B cell (primary cell): ENCODE measurements around the gene SLC16A2. TPM values are rescaled to one million over a fixed set of nuclear protein-coding genes. Genes with fewer than 3 reads are reported as not detected.

Source experiments
- ATAC-seq: fragments of 200-7000 bp; cut with Tn5 transposase; one replicate; pipeline ENCODE4 v1.10.0; 2021; ENCODE audit warnings: low read depth, mild to moderate bottlenecking, moderate number of reproducible peaks, moderate library complexity
- CTCF ChIA-PET: fragments of 350-600 bp; sonication (Branson Sonifier 250); formaldehyde crosslinking; loops from one replicate; lab custom pipeline; 2021; ENCODE audit warnings: antibody characterized with exemption, inconsistent platforms; lab: Charles Lee
- POLR2A ChIA-PET: fragments of 350-600 bp; sonication (Branson Sonifier 250); formaldehyde crosslinking; loops from one replicate; lab custom pipeline; 2021; ENCODE audit warnings: antibody characterized with exemption; lab: Charles Lee
- DNase-seq: peaks from one replicate; pipeline ENCODE4 v3.0.0; 2013
- H2AFZ ChIP-seq: 2 replicates; pipeline ENCODE4 v1.6.1; 2012; ENCODE audit warnings: mild to moderate bottlenecking, low read depth, low read length; ENCODE audit not compliant: insufficient read depth, poor library complexity, severe bottlenecking
- H3K27ac ChIP-seq, 2 donors: 1 replicate in 1 of 2; 2 replicates in 1 of 2; pipeline ENCODE4 v1.5.1; 2012 to 2013; ENCODE audit warnings: low read length in 2 of 2, mild to moderate bottlenecking in 2 of 2, moderate library complexity in 1 of 2
- H3K27me3 ChIP-seq, 4 experiments: fragments of 200-600 bp in 1 of 4; sonication (generic) in 1 of 4; replicated peaks in 1 of 4; 1 replicate in 2 of 4; 2 replicates in 2 of 4; pipeline versions ENCODE4 v1.6.1 to v1.7.0; 2013 to 2016; ENCODE audit warnings: low read length in 3 of 4, mild to moderate bottlenecking in 2 of 4, mixed read lengths in 1 of 4, moderate library complexity in 1 of 4; ENCODE audit not compliant: insufficient read depth in 4 of 4, control insufficient read depth in 3 of 4; ENCODE audit errors: control extremely low read depth in 1 of 4
- H3K36me3 ChIP-seq, 2 experiments: replicated peaks in 1 of 2; 1 replicate in 1 of 2; 2 replicates in 1 of 2; pipeline versions ENCODE4 v1.6.1 to v1.7.1; 2013; ENCODE audit warnings: low read length in 1 of 2; ENCODE audit not compliant: insufficient read depth in 2 of 2, control insufficient read depth in 1 of 2; ENCODE audit errors: control extremely low read depth in 1 of 2, extremely low read depth in 1 of 2
- H3K4me1 ChIP-seq, 2 donors: fragments of 200-600 bp in 1 of 2; sonication (generic) in 1 of 2; 1 replicate in 1 of 2; 2 replicates in 1 of 2; pipeline versions ENCODE4 v1.5.1 to v1.6.1; 2013 to 2017; ENCODE audit warnings: low read length in 2 of 2; ENCODE audit not compliant: control insufficient read depth in 2 of 2, insufficient read depth in 2 of 2
- H3K4me2 ChIP-seq: replicated peaks from 2 replicates; pipeline ENCODE3; 2012; ENCODE audit warnings: mild to moderate bottlenecking, low read depth, low read length; ENCODE audit not compliant: poor library complexity, severe bottlenecking
- H3K4me3 ChIP-seq, 5 experiments: fragments of 200-600 bp in 1 of 5; sonication (generic) in 1 of 5; 1 replicate in 3 of 5; 2 replicates in 2 of 5; pipeline versions ENCODE4 v1.5.1 to v1.7.0; 2011 to 2016; ENCODE audit warnings: low read length in 4 of 5, mild to moderate bottlenecking in 4 of 5, low read depth in 2 of 5, control low read depth in 1 of 5, moderate library complexity in 1 of 5; ENCODE audit not compliant: insufficient read depth in 1 of 5; ENCODE audit errors: control extremely low read depth in 1 of 5, extremely low read depth in 1 of 5
- H3K79me2 ChIP-seq: fragments of 200-600 bp; sonication (generic); one replicate; pipeline ENCODE4 v1.6.0; 2016; ENCODE audit warnings: low read length; ENCODE audit not compliant: control insufficient read depth, insufficient read depth
- H3K9ac ChIP-seq: fragments of 200-600 bp; sonication (generic); 2 replicates; pipeline ENCODE4 v1.6.1; 2017; ENCODE audit warnings: mild to moderate bottlenecking, low read length, moderate library complexity
- H3K9me3 ChIP-seq, 3 donors: one replicate each; pipeline versions ENCODE4 v1.6.1 to v1.7.1; 2013; ENCODE audit warnings: low read length in 2 of 3; ENCODE audit not compliant: control insufficient read depth in 2 of 3, insufficient read depth in 1 of 3; ENCODE audit errors: control extremely low read depth in 1 of 3
- H4K20me1 ChIP-seq: 2 replicates; pipeline ENCODE4 v1.6.0; 2012; ENCODE audit warnings: mild to moderate bottlenecking, low read length; ENCODE audit not compliant: insufficient read depth, control insufficient read depth, poor library complexity, severe bottlenecking
- H3K27ac Mint-ChIP-seq: one replicate; pipeline ENCODE4 v1.8.0; 2021; ENCODE audit warnings: mixed read lengths
- H3K27me3 Mint-ChIP-seq: one replicate; pipeline ENCODE4 v1.8.0; 2021; ENCODE audit warnings: mixed read lengths
- H3K4me1 Mint-ChIP-seq: one replicate; pipeline ENCODE4 v1.8.0; 2021; ENCODE audit warnings: mixed read lengths
- H3K4me3 Mint-ChIP-seq: one replicate; pipeline ENCODE4 v1.8.0; 2021; ENCODE audit warnings: mixed read lengths
- H3K9me3 Mint-ChIP-seq: one replicate; pipeline ENCODE4 v1.8.0; 2022; ENCODE audit warnings: mixed read lengths; ENCODE audit not compliant: insufficient read depth
- CTCF ChIP-seq: fragments of 200-600 bp; IDR thresholded peaks from one replicate; pipeline ENCODE4 v1.8.0; 2022; ENCODE audit warnings: antibody characterized with exemption, mild to moderate bottlenecking
- EZH2 ChIP-seq: IDR thresholded peaks from 2 replicates; pipeline ENCODE4 v1.6.1; 2012; ENCODE audit warnings: borderline replicate concordance, low read depth, mild to moderate bottlenecking, moderate library complexity, low read length; ENCODE audit not compliant: insufficient read depth, poor library complexity, severe bottlenecking
- WGBS: methylation state at CpG from one replicate; pipeline ENCODE4 v1.1.5; 2013; ENCODE audit warnings: missing lambda C conversion rate; ENCODE audit not compliant: insufficient coverage; 5-methylcytosine and 5-hydroxymethylcytosine counted together
- intact Hi-C: fragments of 100-400 bp; cut with micrococcal nuclease; formaldehyde crosslinking; loops from one replicate; pipeline ENCODE4 v1.10.0; 2022
- polyA plus RNA-seq: library from polyadenylated mRNA; depleted of rRNA; stranded (reverse); fragments of >200 nt; gene quantifications from 2 replicates; pipeline ENCODE4 v1.2.3, GENCODE V29; 2012
- total RNA-seq, 2 donors: library from RNA; stranded (reverse); fragments of 120-200 nt in 1 of 2; gene quantifications; 1 replicate in 1 of 2; 2 replicates in 1 of 2; pipeline versions ENCODE4 v1.2.3 to v1.2.4, GENCODE V29; 2013 to 2022

SLC16A2 gene
- total and polyA plus RNA-seq, 2 donors (not counting 1 experiment from before 2014, with no cell fraction given), result not detected

GRCh38 chrX:74493806-74494205 lies 72.5 kb downstream of the SLC16A2 start:
- no peak overlapping the region for H3K9ac ChIP-seq
- intact Hi-C loops, result loop anchor here (2.0 kb wide), 1 partner anchor 57 kb away; no protein-coding TSS in a partner anchor
- Mint-ChIP-seq H3K27me3 (no peaks in the 10 kb centered on the region), H3K4me3 (no peak overlapping the region), H3K4me1 (no peaks in the 10 kb centered on the region), H3K27ac (no peak overlapping the region), H3K9me3 (no peaks in the 10 kb centered on the region)
- H3K9me3 ChIP-seq, result no peaks in the 10 kb centered on the region
- H3K27ac ChIP-seq, result no peak overlapping the region
- H4K20me1 ChIP-seq, result no peaks in the 10 kb centered on the region
- DNase-seq (no peak), ATAC-seq (no peak)
- no CpG with 5 or more reads among the region's 3 CpGs for WGBS
- H3K4me1 ChIP-seq, result no peaks in the 10 kb centered on the region
- no peak for TF ChIP-seq CTCF
- no peak for TF ChIP-seq EZH2
- H3K79me2 ChIP-seq, result no peaks in the 10 kb centered on the region
- no peak overlapping the region for H3K4me2 ChIP-seq
- H2AFZ ChIP-seq, result no peak overlapping the region
- ChIA-PET POLR2A (no interaction called here), CTCF (interaction anchor here (1.3 to 2.2 kb wide), 4 partner anchors 20 to 53 kb away, joined by 3 to 10 read pairs (median 3); no protein-coding TSS in a partner anchor)
- no peaks in the 10 kb centered on the region for H3K36me3 ChIP-seq
- H3K4me3 ChIP-seq, result no peak overlapping the region
- no peaks in the 10 kb centered on the region for H3K27me3 ChIP-seq

GRCh38 chrX:74498924-74499323 lies 77.6 kb downstream of the SLC16A2 start:
- Histone ChIP-seq H2AFZ (no peak overlapping the region), H3K4me3 (no peak overlapping the region), H4K20me1 (no peaks in the 10 kb centered on the region), H3K4me2 (no peak overlapping the region), H3K79me2 (no peaks in the 10 kb centered on the region), H3K9ac (no peak overlapping the region), H3K27me3 (no peaks in the 10 kb centered on the region), H3K4me1 (no peaks in the 10 kb centered on the region), H3K36me3 (no peaks in the 10 kb centered on the region), H3K9me3 (no peaks in the 10 kb centered on the region), H3K27ac (no peak overlapping the region)
- TF ChIP-seq CTCF (no peak), EZH2 (no peak)
- ChIA-PET CTCF (no interaction called here), POLR2A (no interaction called here)
- no peak for DNase-seq
- Mint-ChIP-seq H3K27ac (no peak overlapping the region), H3K9me3 (no peaks in the 10 kb centered on the region), H3K27me3 (no peaks in the 10 kb centered on the region), H3K4me1 (no peaks in the 10 kb centered on the region), H3K4me3 (no peak overlapping the region)
- no peak for ATAC-seq
- intact Hi-C loops, result no loop called here
